Measurements from ENCODE around the gene SH3BGRL2.
A peak's percentile ranks its signal among the peaks of the same experiment; 100 is the strongest.
"Not testable (repeated sequence)": the region's sequence is repeated elsewhere in the genome, so short reads cannot be mapped to it uniquely, and the experiment has no call there.

The SH3BGRL2 gene

GRCh38 chr6:79650950-79651349 is 19.8 kb downstream of the SH3BGRL2 start:
- no peak for DNase-seq

GRCh38 chr6:79656134-79656533 is 25.0 kb downstream of the SH3BGRL2 start:
- DNase-seq = no peak

GRCh38 chr6:79657238-79657637 is 26.1 kb downstream of the SH3BGRL2 start:
- no peak for DNase-seq

- DNase-seq = not testable (repeated sequence)
Observed at GRCh38 chr6:79663655-79664054, 32.5 kb downstream of the SH3BGRL2 start.

GRCh38 chr6:79665725-79666551 is 34.8 kb downstream of the SH3BGRL2 start:
- no peak for DNase-seq

- DNase-seq = no peak
Observed at GRCh38 chr6:79666634-79667033, 35.5 kb downstream of the SH3BGRL2 start.

- DNase-seq = no peak
Observed at GRCh38 chr6:79668381-79668780, 37.3 kb downstream of the SH3BGRL2 start.

- DNase-seq = no peak
Observed at GRCh38 chr6:79669766-79670165, 38.6 kb downstream of the SH3BGRL2 start.

- no peak for DNase-seq
Observed at GRCh38 chr6:79670789-79671188, 39.7 kb downstream of the SH3BGRL2 start.

- DNase-seq = peak; percentile 45 to 62
Observed at GRCh38 chr6:79671600-79672266, 40.6 kb downstream of the SH3BGRL2 start.

- DNase-seq = no peak
Observed at GRCh38 chr6:79672631-79673111, 41.5 kb downstream of the SH3BGRL2 start.

GRCh38 chr6:79673947-79674346 is 42.8 kb downstream of the SH3BGRL2 start:
- DNase-seq = no peak

GRCh38 chr6:79676785-79677736 is 45.9 kb downstream of the SH3BGRL2 start:
- DNase-seq = no peak

- not testable (repeated sequence) for DNase-seq
Observed at GRCh38 chr6:79682682-79683081, 51.6 kb downstream of the SH3BGRL2 start.

- DNase-seq = no peak
Observed at GRCh38 chr6:79684876-79685275, 53.7 kb downstream of the SH3BGRL2 start.

GRCh38 chr6:79686707-79687309 is 55.7 kb downstream of the SH3BGRL2 start:
- DNase-seq = no peak

GRCh38 chr6:79687759-79688158 is 56.6 kb downstream of the SH3BGRL2 start:
- DNase-seq = no peak

- no peak for DNase-seq
Observed at GRCh38 chr6:79694156-79694555, 63.0 kb downstream of the SH3BGRL2 start.

GRCh38 chr6:79694623-79695343 is 63.7 kb downstream of the SH3BGRL2 start:
- no peak for DNase-seq

GRCh38 chr6:79697430-79697829 is 66.3 kb downstream of the SH3BGRL2 start:
- DNase-seq = no peak

- no peak for DNase-seq
Observed at GRCh38 chr6:79699606-79700005, 68.5 kb downstream of the SH3BGRL2 start.

- DNase-seq = peak; percentile 40 to 47
Observed at GRCh38 chr6:79702691-79703090, 71.6 kb downstream of the SH3BGRL2 start.
